ENCODE results near the gene KLHDC4.

GRCh38 chr16:87762071-87762571 is 3.7 kb downstream of the KLHDC4 start:
- no peak for TF ChIP-seq CTCF (conservative IDR thresholded peaks at IDR 0.05 in 1 of 2, IDR thresholded peaks at IDR 0.05 in 1 of 2; ENCODE audit: extremely low read depth in 1 of 2, insufficient read depth in 1 of 2, low read depth in 1 of 2, low read length in 2 of 2)
- TF ChIP-seq EZH2 (IDR thresholded peaks at IDR 0.05; ENCODE audit: borderline replicate concordance, low read length) = no peak

Measured in mammary epithelial cell (primary cell).